Activated CD4-positive, alpha-beta T cell treated with anti-CD3 and anti-CD28 coated beads, Interleukin-10, Interleukin-2, amounts not matched to agents 100 ng/mL and 50 ng/mL, durations not matched to agents 16 hours and 8 hours (primary cell): Measurements from ENCODE around the gene TMEM167A.
"Not testable (repeated sequence)": the region's sequence is repeated elsewhere in the genome, so short reads cannot be mapped to it uniquely, and the experiment has no call there.

Experiments
- DNase-seq: peaks from one replicate; pipeline ENCODE4 v3.0.0-alpha.2; 2020

Gene TMEM167A

DNA sequence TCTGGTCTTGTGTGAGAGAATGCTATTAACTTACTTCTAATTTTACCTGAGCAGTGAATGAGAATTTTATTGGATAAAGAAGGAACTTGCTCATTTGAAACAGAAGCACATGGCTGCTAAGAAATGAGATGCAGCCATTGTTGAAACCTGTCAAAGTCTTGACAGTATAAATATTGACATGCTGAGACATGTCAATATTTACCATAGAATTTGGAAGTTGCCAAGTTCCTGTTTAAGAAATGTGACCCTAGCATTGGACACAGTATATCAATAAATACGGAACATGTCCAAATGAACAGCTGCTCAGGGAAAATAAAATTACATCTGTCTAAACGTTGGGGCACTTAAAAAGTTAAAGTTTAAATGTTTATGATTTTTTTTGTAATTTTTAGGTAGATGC lies 7.9 kb upstream of the TMEM167A start:
- DNase-seq: no peak

DNA sequence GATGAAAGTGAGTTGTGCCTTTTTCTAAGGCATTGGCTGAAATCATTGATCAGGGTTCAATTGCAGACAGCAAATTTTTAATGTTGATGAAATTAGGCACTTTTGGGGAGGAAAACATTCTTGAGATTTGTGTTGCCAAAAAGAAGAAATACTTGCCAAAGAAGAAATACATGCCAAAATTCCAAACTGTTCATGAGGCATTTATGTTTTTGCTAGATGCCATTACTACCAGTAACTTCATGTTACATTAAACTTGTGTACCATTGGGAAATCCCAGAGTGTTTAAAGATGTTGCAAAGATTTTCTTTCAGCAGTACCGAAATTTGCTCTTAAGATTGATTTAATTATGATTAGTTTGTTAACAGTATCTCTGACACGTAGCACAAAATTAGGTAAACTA lies 7.1 kb upstream of the TMEM167A start:
- DNase-seq: no peak

- no peak for DNase-seq
Measured at GRCh38 chr5:83082750-83083149, 5.6 kb upstream of the TMEM167A start.

DNA sequence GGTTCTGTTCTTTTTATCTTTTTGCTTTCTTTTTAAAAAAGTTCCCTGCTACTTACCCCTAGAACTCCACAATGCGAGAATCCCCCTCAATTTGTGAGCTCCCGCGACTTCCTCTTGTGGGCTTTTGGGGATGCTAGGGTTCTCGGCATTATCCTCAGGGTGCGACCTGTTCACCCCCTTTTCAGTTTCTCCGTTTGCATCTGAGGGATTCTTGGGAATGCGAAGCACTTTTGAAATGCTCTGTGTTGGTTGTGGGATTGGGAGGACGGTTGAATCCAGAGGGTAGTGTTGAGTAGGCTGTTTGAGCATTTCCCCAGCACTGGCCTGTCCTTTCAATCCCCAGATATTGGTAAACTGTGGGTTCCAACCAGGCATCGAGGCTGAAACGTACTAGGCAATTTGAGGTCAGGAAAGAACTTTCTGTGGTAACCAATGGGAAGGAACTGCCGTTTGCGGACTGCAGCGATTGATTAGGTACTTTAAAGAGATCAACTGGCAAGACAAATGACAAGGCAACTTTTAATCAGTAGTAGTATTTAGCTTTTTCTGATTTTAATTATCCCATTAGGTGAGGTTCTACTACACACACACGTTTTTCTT lies 568 bp upstream of the TMEM167A start:
- peak; percentile 36 for DNase-seq

GRCh38 chr5:83072966-83073365 lies 4.2 kb downstream of the TMEM167A start:
- no peak for DNase-seq

- no peak for DNase-seq
Measured at GRCh38 chr5:83071286-83072051, 5.7 kb downstream of the TMEM167A start.

DNA sequence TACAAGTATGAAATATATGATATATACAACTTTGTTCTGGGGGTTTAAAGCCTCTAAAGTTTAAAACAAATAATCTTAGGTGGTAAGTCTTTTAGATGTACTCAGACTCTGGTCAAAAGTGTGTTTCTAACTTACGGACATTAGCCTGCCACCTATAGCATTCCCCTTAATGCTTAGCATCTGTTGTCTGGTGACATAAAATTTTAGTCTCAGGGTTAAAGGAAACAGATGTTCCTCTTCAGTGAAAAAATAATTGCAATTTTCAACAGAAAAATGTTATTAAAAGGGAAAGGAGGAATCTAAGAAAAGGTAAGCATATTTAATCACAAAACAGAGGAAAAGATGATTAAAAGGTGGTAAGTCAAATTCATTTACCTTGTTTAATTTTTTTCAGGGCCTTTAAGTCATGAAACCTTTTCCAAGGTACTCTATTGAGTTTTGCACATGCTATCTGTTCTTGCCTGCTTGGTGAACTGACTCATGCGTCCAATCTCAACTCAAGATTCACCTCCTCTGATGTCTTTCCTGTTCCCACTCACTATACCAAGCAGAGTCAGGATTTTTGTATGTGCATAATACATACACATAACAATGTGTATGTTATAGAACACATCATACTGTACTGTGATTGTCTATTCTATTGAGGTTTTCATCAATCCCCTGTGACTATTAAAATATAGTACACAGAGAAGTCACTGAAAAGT lies 7.9 kb downstream of the TMEM167A start:
- no peak for DNase-seq

- not testable (repeated sequence) for DNase-seq
Measured at GRCh38 chr5:83067377-83067776, 9.8 kb downstream of the TMEM167A start.

GRCh38 chr5:83066548-83067110 lies 10.6 kb downstream of the TMEM167A start:
- DNase-seq: no peak

DNA sequence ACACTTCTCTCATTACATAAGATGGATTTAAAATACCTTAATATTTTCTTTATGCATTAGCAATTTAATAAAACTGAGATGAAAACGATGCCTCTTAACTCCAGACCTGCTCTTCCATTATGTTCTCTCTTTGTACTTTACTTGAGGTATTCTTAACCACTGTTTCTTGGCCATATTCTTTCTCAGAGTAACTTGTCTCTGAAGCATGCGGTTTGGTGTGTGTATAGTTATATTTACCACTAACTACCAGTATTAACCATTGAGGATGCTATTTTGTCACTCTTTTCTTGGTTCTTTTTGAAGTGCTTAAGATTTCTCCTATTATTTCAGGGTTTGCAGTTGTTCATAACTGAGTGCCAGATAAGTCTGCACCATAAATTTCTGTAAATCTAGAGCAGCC lies 17.9 kb downstream of the TMEM167A start:
- no peak for DNase-seq

DNA sequence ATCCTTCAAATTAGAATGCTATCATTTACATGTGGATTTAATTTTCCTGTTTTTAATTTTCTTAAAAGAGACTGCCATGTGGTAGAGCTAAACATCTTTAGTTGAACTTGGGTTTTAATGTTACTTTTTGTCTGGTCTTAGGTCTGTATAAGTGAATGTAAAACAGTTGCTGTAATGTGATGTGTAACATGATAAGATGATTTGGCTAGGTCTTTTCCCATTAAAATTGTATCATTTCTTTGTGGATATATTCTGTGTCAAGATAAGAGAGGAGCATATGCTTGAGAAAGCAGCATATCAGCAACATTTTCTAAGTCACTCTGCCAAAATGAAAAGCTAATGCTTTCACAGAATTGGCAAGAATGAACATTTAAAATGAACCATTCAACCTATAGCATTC lies 18.5 kb downstream of the TMEM167A start:
- no peak for DNase-seq

- no peak for DNase-seq
Measured at GRCh38 chr5:83055166-83055565, 22.0 kb downstream of the TMEM167A start.

DNA sequence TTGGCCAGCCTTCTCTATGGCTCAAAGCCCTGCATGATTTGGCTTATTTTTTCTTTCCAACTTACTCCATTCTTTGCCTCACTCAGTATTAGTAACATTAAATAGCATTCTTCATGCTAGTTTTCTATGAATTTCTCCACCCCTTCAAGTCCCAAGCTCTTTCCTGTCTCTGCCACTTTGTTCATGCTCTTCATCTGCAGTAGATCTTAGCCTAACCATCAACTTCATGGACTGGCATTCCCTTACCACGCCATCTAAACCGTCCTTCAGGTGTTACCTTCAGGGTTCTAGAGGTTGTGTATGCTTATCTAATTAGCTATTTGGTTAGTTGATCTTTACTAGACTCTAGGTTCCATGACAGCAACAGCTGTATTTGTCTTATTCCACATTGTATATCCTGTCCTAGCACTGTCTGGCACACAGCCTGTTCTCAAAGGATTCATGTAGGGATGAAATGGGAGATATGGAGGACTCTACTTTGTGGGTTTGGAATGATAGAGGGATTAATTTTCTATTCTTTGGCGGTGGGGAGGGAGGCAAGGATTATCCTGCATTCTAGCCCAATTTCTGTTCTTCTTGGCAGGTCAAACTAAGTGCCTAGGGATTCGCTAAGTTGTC lies 26.4 kb downstream of the TMEM167A start:
- no peak for DNase-seq

DNA sequence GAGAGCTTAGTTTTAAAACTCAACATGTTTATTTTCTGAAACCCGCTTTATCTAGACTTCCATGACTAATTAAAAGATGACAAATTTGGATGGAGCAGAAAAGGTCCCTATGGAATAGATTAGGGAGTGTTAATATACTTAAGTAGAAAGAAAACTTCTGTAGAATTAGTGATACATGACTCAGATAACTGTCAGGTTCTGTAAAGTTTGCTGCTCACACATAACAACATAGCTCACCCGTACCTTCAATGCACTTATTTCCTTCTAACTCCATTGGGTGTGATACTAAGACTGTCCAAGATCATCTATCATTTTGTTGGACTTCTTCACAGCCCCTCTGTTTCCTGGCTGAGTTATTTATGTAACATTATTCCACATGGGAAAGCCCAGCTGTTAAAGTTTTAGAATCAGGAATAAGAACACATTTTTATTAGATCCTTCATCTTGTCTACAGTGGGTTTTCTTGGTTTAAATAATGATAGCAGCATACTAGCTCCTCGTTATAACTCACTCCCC lies 27.8 kb downstream of the TMEM167A start:
- no peak for DNase-seq

- DNase-seq: no peak
Measured at GRCh38 chr5:83048811-83049210, 28.4 kb downstream of the TMEM167A start.

- no peak for DNase-seq
Measured at GRCh38 chr5:83048277-83048676, 28.9 kb downstream of the TMEM167A start.

GRCh38 chr5:83044926-83045325 lies 32.3 kb downstream of the TMEM167A start:
- no peak for DNase-seq

- DNase-seq: no peak
Measured at GRCh38 chr5:83042507-83042906, 34.7 kb downstream of the TMEM167A start.

DNA sequence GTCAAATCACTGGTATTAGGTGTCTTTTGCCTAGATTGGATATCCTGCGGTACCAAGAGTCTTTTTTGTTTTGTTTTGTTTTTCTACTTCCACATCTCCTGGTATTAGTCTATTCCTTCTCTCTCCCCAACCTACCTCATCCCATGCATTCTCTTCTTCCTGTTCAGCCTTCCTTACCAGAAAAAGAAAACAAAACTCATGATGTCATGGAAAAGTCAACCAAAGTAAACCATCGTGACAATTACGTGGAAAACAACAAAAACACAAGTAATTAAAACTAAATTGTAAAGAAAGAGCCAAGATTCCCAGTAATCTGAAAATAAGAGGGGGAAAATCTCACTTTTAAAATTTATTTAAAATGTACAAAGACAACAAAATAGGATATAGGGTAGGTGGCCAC lies 38.3 kb downstream of the TMEM167A start:
- DNase-seq: no peak

DNA sequence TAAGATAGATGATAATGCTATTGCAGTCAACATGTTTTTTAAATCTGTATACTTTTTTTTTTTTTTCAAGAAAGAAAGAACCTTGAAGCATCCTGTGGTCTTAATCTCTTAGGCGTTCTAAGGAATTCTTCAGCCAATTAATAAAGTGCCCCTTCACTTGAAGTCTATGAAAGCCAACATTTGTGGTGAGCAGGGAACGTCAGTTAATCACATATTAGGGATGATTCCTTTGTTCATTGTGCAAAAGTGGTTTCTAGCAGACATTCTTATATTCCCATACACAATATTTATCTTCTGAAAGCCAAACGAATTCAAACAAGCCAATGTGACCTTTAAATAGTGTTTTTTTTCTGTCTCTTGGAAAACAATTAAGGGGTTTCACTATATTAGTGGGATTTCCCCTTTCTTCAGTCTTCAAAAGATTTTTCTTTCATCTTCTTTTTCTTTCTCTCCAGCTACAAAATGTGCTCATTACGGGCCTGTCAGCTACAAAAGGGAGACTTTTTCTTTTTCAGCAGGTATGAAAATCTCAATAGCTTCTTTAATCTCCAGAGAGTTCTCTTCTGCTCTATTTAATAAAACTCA lies 40.1 kb downstream of the TMEM167A start:
- DNase-seq: no peak

DNA sequence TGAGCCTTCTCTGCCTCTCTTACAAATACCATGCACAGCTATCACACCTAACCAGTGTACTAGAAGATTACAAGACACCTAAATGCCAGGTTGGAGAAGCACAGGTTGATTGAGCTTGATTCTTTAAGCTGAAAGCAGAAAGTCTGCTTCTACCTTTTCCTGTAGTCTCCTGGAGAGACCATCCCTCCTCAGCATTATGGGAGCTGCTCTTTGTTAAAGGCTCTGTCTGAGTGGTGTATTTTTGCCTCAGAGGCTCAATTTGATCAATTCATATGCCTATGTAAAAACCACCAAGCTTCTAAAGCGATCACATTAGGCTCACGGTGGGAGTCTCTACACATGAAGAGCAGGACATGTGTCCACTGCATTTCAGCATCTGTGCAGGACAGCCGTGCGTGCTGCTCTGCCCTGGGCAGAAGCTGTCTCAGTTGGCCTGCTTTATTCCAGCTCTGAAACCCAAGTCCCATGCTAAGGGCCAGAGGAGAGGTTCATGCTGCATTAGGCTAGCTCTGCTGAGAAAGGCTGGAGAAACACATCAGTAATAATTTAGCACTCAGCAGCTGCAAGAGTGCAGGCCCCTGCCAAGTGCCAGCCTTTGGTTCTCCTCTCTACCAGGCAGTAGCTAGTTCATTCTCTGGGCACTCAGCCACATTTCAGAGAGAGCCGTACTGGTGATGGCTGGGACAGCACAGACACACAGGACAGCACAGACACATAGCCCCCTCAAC lies 41.7 kb downstream of the TMEM167A start:
- no peak for DNase-seq
